C4-2B (cell line): ENCODE data around the gene LBP.

Source experiments
- ZFX ChIP-seq: fragments of 450-650 bp; IDR thresholded peaks from 2 replicates; pipeline ENCODE4 v1.6.1; 2017
- TF ChIP-seq, protein P1 (sequence below): fragments of 450-650 bp; conservative IDR thresholded peaks from 2 replicates; pipeline ENCODE4 v1.5.1; 2017; ENCODE audit warnings: mild to moderate bottlenecking

DNA sequence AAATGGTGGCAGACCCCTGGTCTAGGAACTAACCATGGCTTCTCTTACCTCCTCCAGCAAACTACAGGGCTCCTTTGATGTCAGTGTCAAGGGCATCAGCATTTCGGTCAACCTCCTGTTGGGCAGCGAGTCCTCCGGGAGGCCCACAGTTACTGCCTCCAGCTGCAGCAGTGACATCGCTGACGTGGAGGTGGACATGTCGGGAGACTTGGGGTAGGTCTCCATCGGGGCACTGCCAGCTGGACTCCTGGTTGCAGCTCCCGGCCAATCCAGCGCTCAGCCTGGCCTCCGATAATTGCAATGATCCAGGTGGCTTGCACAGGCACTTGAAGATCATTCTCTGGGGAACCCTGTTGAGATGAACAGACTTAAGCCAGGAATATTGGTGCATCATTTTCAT, 7.9 kb downstream of the LBP start:
- TF ChIP-seq, protein P1, sequence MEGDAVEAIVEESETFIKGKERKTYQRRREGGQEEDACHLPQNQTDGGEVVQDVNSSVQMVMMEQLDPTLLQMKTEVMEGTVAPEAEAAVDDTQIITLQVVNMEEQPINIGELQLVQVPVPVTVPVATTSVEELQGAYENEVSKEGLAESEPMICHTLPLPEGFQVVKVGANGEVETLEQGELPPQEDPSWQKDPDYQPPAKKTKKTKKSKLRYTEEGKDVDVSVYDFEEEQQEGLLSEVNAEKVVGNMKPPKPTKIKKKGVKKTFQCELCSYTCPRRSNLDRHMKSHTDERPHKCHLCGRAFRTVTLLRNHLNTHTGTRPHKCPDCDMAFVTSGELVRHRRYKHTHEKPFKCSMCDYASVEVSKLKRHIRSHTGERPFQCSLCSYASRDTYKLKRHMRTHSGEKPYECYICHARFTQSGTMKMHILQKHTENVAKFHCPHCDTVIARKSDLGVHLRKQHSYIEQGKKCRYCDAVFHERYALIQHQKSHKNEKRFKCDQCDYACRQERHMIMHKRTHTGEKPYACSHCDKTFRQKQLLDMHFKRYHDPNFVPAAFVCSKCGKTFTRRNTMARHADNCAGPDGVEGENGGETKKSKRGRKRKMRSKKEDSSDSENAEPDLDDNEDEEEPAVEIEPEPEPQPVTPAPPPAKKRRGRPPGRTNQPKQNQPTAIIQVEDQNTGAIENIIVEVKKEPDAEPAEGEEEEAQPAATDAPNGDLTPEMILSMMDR: no peak
- no peak for TF ChIP-seq ZFX
